ENCODE results near the gene RPS6KB2. TPM values are rescaled to one million over a fixed set of nuclear protein-coding genes. Genes with fewer than 3 reads are reported as not detected.
"Not testable (repeated sequence)": the region's sequence is repeated elsewhere in the genome, so short reads cannot be mapped to it uniquely, and the experiment has no call there.

RPS6KB2 gene
- polyA plus RNA-seq, 1 donor (not counting 4 experiments of a cell fraction or from before 2014, with no cell fraction given) = 61.4 TPM

- H3K4me2 ChIP-seq (ENCODE audit: control insufficient read depth, extremely low read depth, insufficient read depth, low read depth, low read length) = no peak overlapping the region
- H3K9me3 ChIP-seq (ENCODE audit: control insufficient read depth, low read depth, low read length) = no peaks in the 10 kb centered on the region
- H3K27me3 ChIP-seq (ENCODE audit: control insufficient read depth, extremely low read depth, insufficient read depth, low read length) = peaks cover 4% of the 10 kb centered on the region
- peaks cover 7% of the 10 kb centered on the region for H3K79me2 ChIP-seq (ENCODE audit: control insufficient read depth, insufficient read depth, low read length)
- no peaks in the 10 kb centered on the region for H4K20me1 ChIP-seq (ENCODE audit: control insufficient read depth, extremely low read depth, insufficient read depth, low read length)
- H3K9me1 ChIP-seq (ENCODE audit: control insufficient read depth, extremely low read depth, insufficient read depth, low read length) = no peaks in the 10 kb centered on the region
- H2AFZ ChIP-seq (ENCODE audit: control insufficient read depth, low read length) = no peak overlapping the region
- H3K36me3 ChIP-seq (ENCODE audit: control insufficient read depth in 2 of 2, extremely low read depth in 1 of 2, insufficient read depth in 2 of 2, low read length in 2 of 2) = no peaks in the 10 kb centered on the region
- H3K9ac ChIP-seq (ENCODE audit: control insufficient read depth, extremely low read depth, insufficient read depth, low read length) = no peak overlapping the region
- no peak for TF ChIP-seq CTCF (optimal IDR thresholded peaks at IDR 0.05 in 1 of 3, IDR thresholded peaks at IDR 0.05 in 1 of 3, conservative IDR thresholded peaks at IDR 0.05 in 1 of 3; ENCODE audit: extremely low read depth in 1 of 3, insufficient read depth in 2 of 3, low read length in 3 of 3)
- TF ChIP-seq EZH2 (IDR thresholded peaks at IDR 0.05; ENCODE audit: low read length) = no peak
- no peak for DNase-seq (ENCODE audit: low read depth, low spot score)
- dilution Hi-C loops (cut with MboI; ENCODE audit: extremely low pct_ligation_motif_present, low sequenced_read_pairs) = no loop called here
- H3K4me1 ChIP-seq (ENCODE audit: control insufficient read depth, extremely low read depth, insufficient read depth, low read length) = peaks cover 21% of the 10 kb centered on the region
- no peak for FAIRE-seq
- no peak overlapping the region for H3K27ac ChIP-seq (ENCODE audit: control insufficient read depth, insufficient read depth, low read length)
- no peak overlapping the region for H3K4me3 ChIP-seq (ENCODE audit: control insufficient read depth in 2 of 3, extremely low read depth in 1 of 3, insufficient read depth in 2 of 3, low read depth in 1 of 3, low read length in 3 of 3)
Observed at GRCh38 chr11:67423891-67424613, 4.2 kb upstream of the RPS6KB2 start.

GRCh38 chr11:67427364-67427859 lies 882 bp upstream of the RPS6KB2 start:
- H3K4me2 ChIP-seq (ENCODE audit: control insufficient read depth, extremely low read depth, insufficient read depth, low read depth, low read length) = peak overlapping the region; percentile 98
- H3K27ac ChIP-seq (ENCODE audit: control insufficient read depth, insufficient read depth, low read length) = peak overlapping the region; percentile 90
- dilution Hi-C loops (cut with MboI; ENCODE audit: extremely low pct_ligation_motif_present, low sequenced_read_pairs); FAIRE-seq; H3K27me3 ChIP-seq (ENCODE audit: control insufficient read depth, extremely low read depth, insufficient read depth, low read length); H3K9me1 ChIP-seq (ENCODE audit: control insufficient read depth, extremely low read depth, insufficient read depth, low read length); DNase-seq (ENCODE audit: low read depth, low spot score); H4K20me1 ChIP-seq (ENCODE audit: control insufficient read depth, extremely low read depth, insufficient read depth, low read length); H3K9me3 ChIP-seq (ENCODE audit: control insufficient read depth, low read depth, low read length): not testable (repeated sequence)
- peak overlapping the region; percentile 97 for H3K9ac ChIP-seq (ENCODE audit: control insufficient read depth, extremely low read depth, insufficient read depth, low read length)
- H3K79me2 ChIP-seq (ENCODE audit: control insufficient read depth, insufficient read depth, low read length) = peaks cover 27% of the 10 kb centered on the region
- peaks cover 28% of the 10 kb centered on the region for H3K4me1 ChIP-seq (ENCODE audit: control insufficient read depth, extremely low read depth, insufficient read depth, low read length)
- H3K4me3 ChIP-seq (ENCODE audit: control insufficient read depth in 2 of 3, extremely low read depth in 1 of 3, insufficient read depth in 2 of 3, low read depth in 1 of 3, low read length in 3 of 3) = peak overlapping the region; percentile 77 to 98 (median 97)
- H3K36me3 ChIP-seq (ENCODE audit: control insufficient read depth in 2 of 2, extremely low read depth in 1 of 2, insufficient read depth in 2 of 2, low read length in 2 of 2) = peaks cover 11 to 20% of the 10 kb centered on the region in 2 experiments
- peak overlapping the region; percentile 99 for H2AFZ ChIP-seq (ENCODE audit: control insufficient read depth, low read length)

Data from keratinocyte (primary cell).